Body of pancreas (tissue), 4 donors: ENCODE data around the gene ADIPOQ.

Source experiments
- POLR2A ChIP-seq, 3 donors: fragments of 450-650 bp; IDR thresholded peaks; one replicate each; pipeline ENCODE4 v1.6.1; 2016; ENCODE audit warnings: antibody characterized with exemption in 3 of 3, mild to moderate bottlenecking in 2 of 3
- TF ChIP-seq, protein P1 (sequence below), 7 experiments: fragments of 450-650 bp in 4 of 7; fragments of 200-600 bp in 3 of 7; sonication (generic) in 3 of 7; IDR thresholded peaks; one replicate each; pipeline ENCODE4 v1.5.1; 2016 to 2019; ENCODE audit warnings: antibody characterized with exemption in 7 of 7

DNA sequence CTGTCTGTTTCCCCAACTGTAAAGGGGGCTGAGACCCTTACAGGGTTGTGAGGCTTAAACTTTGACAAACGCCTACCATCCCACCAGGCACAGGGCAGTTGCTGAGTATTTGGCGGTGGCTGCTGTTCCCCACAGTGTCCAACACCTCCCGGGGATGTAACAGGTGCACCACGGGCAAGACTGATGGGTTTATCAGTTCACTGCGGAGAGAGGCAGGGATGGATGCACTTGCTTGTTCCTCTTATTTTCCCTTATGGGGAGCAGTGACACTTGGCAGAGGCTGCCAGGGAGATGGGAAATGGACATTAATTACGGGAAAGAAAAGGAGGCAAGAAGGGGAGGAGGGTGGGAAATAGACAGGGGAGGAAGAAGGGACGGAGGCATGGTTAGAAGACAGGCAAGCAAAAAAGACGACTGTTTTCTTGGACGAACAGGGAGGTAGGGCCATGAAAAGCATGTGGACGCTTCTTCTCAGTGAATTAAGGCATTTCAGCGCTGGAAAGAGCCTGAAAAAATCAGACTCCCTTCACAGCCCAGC, 16.6 kb upstream of the ADIPOQ start:
- TF ChIP-seq, protein P1, sequence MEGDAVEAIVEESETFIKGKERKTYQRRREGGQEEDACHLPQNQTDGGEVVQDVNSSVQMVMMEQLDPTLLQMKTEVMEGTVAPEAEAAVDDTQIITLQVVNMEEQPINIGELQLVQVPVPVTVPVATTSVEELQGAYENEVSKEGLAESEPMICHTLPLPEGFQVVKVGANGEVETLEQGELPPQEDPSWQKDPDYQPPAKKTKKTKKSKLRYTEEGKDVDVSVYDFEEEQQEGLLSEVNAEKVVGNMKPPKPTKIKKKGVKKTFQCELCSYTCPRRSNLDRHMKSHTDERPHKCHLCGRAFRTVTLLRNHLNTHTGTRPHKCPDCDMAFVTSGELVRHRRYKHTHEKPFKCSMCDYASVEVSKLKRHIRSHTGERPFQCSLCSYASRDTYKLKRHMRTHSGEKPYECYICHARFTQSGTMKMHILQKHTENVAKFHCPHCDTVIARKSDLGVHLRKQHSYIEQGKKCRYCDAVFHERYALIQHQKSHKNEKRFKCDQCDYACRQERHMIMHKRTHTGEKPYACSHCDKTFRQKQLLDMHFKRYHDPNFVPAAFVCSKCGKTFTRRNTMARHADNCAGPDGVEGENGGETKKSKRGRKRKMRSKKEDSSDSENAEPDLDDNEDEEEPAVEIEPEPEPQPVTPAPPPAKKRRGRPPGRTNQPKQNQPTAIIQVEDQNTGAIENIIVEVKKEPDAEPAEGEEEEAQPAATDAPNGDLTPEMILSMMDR (IDR thresholded peaks at IDR 0.05): no peak
- no peak for TF ChIP-seq POLR2A (IDR thresholded peaks at IDR 0.05)
